Measurements from ENCODE around the gene METTL26. TPM values are rescaled to one million over a fixed set of nuclear protein-coding genes. Genes with fewer than 3 reads are reported as not detected.

METTL26 gene
- total and polyA plus RNA-seq, 9 of the 15 experiments (the other 6 are each of a cell fraction or from before 2014, with no cell fraction given), result 7.3 to 262 (median 80.9) TPM

GRCh38 chr16:667780-668518, 31.8 kb upstream of the METTL26 start, which contains the start of gene RHOT2 (continued):
- peak; percentile 69; the same call in 1 of the 2 replicates for TF ChIP-seq ZBTB9 (CRISPR knock-in tag; IDR thresholded peaks at IDR 0.05)
- TF ChIP-seq GATAD2B (IDR thresholded peaks at IDR 0.05; ENCODE audit: borderline replicate concordance), result peak; percentile 95
- TF ChIP-seq CBX5 (IDR thresholded peaks at IDR 0.05; ENCODE audit: borderline replicate concordance, low read depth), result no peak
- TF ChIP-seq RBBP5 (IDR thresholded peaks at IDR 0.05; ENCODE audit: borderline replicate concordance, insufficient read depth, low read length, poor library complexity, severe bottlenecking), result peak; percentile 60
- no peak for TF ChIP-seq SFPQ (IDR thresholded peaks at IDR 0.05; ENCODE audit: low read depth, low read length)
- TF ChIP-seq ATF6 (CRISPR knock-in tag; IDR thresholded peaks at IDR 0.05), result no peak
- TF ChIP-seq ZNF707 (CRISPR knock-in tag; conservative IDR thresholded peaks at IDR 0.05), result no peak
- no peak for TF ChIP-seq ZC3H11A (IDR thresholded peaks at IDR 0.05; ENCODE audit: low read depth, low read length)
- TF ChIP-seq RBM14 (IDR thresholded peaks at IDR 0.05; ENCODE audit: borderline replicate concordance, insufficient read depth, low read depth, low read length), result no peak
- TF ChIP-seq MEIS2 (IDR thresholded peaks at IDR 0.05; ENCODE audit: partially characterized antibody), result peak; percentile 56
- no peak for TF ChIP-seq NFATC3 (IDR thresholded peaks at IDR 0.05)
- TF ChIP-seq ZNF583 (CRISPR knock-in tag; IDR thresholded peaks at IDR 0.05), result no peak
- no peak for TF ChIP-seq ZNF57 (CRISPR knock-in tag; IDR thresholded peaks at IDR 0.05)
- TF ChIP-seq CBX2 (IDR thresholded peaks at IDR 0.05; ENCODE audit: insufficient read depth, low read length, poor library complexity, severe bottlenecking), result no peak
- peak; percentile 85 for TF ChIP-seq ELF2 (CRISPR knock-in tag; IDR thresholded peaks at IDR 0.05)
- TF ChIP-seq ILK (tag; IDR thresholded peaks at IDR 0.05; ENCODE audit: borderline replicate concordance, low read depth), result no peak
- peak; percentile 99 for TF ChIP-seq VEZF1 (CRISPR knock-in tag; IDR thresholded peaks at IDR 0.05)
- no peak for TF ChIP-seq MLX (CRISPR knock-in tag; conservative IDR thresholded peaks at IDR 0.05)
- peak in 1 of 2 experiments; percentile 95; a peak in 2 of 4 replicates for TF ChIP-seq NONO (IDR thresholded peaks at IDR 0.05; ENCODE audit: low read depth in 2 of 2, low read length in 1 of 2)
- TF ChIP-seq ZC3H8 (IDR thresholded peaks at IDR 0.05), result no peak
